GM12878 (cell line): ENCODE measurements around the gene HSP90AA1. TPM values are rescaled to one million over a fixed set of nuclear protein-coding genes. Genes with fewer than 3 reads are reported as not detected.

Experiments
- BMI1 ChIP-seq: fragments of 450-650 bp; IDR thresholded peaks from 2 replicates; pipeline ENCODE4 v1.6.1; 2016; ENCODE audit warnings: mild to moderate bottlenecking, moderate library complexity, borderline replicate concordance
- CBX3 ChIP-seq: fragments of 200-600 bp; sonication (generic); IDR thresholded peaks from 2 replicates; pipeline ENCODE4 v1.6.1; 2016; ENCODE audit warnings: low read depth, borderline replicate concordance
- GABPA ChIP-seq: IDR thresholded peaks from 2 replicates; pipeline ENCODE4 v1.6.1; 2014; ENCODE audit warnings: antibody characterized with exemption, low read depth, mild to moderate bottlenecking, inconsistent platforms
- HDAC6 ChIP-seq: fragments of 200-600 bp; sonication (generic); IDR thresholded peaks from one replicate; pipeline ENCODE4 v1.8.0; 2017; ENCODE audit warnings: antibody characterized with exemption; ENCODE audit not compliant: unreplicated experiment
- IKZF1 ChIP-seq: fragments of 450-650 bp; conservative IDR thresholded peaks from 2 replicates; pipeline ENCODE4 v1.6.1; 2017; ENCODE audit warnings: antibody characterized with exemption, mild to moderate bottlenecking
- IKZF2 ChIP-seq, 2 experiments: fragments of 450-650 bp; IDR thresholded peaks; 2 replicates each; pipeline ENCODE4 v1.6.1; 2017; ENCODE audit warnings: mild to moderate bottlenecking in 2 of 2, moderate library complexity in 2 of 2
- KDM1A ChIP-seq: fragments of 200-600 bp; sonication (generic); IDR thresholded peaks from 2 replicates; pipeline ENCODE4 v1.6.1; 2016; ENCODE audit warnings: borderline replicate concordance
- MEF2B ChIP-seq: fragments of 450-650 bp; IDR thresholded peaks from 2 replicates; pipeline ENCODE4 v1.6.1; 2018; ENCODE audit warnings: mild to moderate bottlenecking, moderate library complexity; ENCODE audit not compliant: partially characterized antibody, poor library complexity, severe bottlenecking
- MYB ChIP-seq: fragments of 150-350 bp; IDR thresholded peaks from 2 replicates; pipeline ENCODE4 v1.6.1; 2014; ENCODE audit warnings: mild to moderate bottlenecking, low read depth, low read length, borderline replicate concordance
- NFXL1 ChIP-seq: fragments of 450-650 bp; IDR thresholded peaks from 2 replicates; pipeline ENCODE4 v1.6.1; 2017; ENCODE audit warnings: antibody characterized with exemption, mild to moderate bottlenecking, borderline replicate concordance
- NR2F1 ChIP-seq: fragments of 450-650 bp; conservative IDR thresholded peaks from 2 replicates; pipeline ENCODE4 v1.6.1; 2017; ENCODE audit warnings: mild to moderate bottlenecking
- NRF1 ChIP-seq: conservative IDR thresholded peaks from 2 replicates; pipeline ENCODE4 v1.6.1; 2011; ENCODE audit warnings: mild to moderate bottlenecking, low read depth, low read length, improper control_type of control experiment
- POLR2AphosphoS5 ChIP-seq: IDR thresholded peaks from 2 replicates; pipeline ENCODE4 v1.6.1; 2011; ENCODE audit warnings: mild to moderate bottlenecking, low read length, inconsistent platforms
- RAD51 ChIP-seq: fragments of 450-650 bp; IDR thresholded peaks from 2 replicates; pipeline ENCODE4 v1.6.1; 2016; ENCODE audit warnings: moderate library complexity, mild to moderate bottlenecking, inconsistent platforms
- SP1 ChIP-seq: IDR thresholded peaks from one replicate; pipeline ENCODE4 v1.6.1; 2011; ENCODE audit warnings: low read depth, low read length
- SREBF2 ChIP-seq: IDR thresholded peaks from 2 replicates; pipeline ENCODE4 v1.6.1; 2012; ENCODE audit warnings: mild to moderate bottlenecking, low read length
- YY1 ChIP-seq: IDR thresholded peaks from 2 replicates; pipeline ENCODE4 v1.6.1; 2011; ENCODE audit warnings: low read depth, mild to moderate bottlenecking, low read length
- ZNF217 ChIP-seq: fragments of 450-650 bp; IDR thresholded peaks from 2 replicates; pipeline ENCODE4 v1.6.1; 2017; ENCODE audit warnings: antibody characterized with exemption, mild to moderate bottlenecking
- ZZZ3 ChIP-seq: IDR thresholded peaks from 2 replicates; pipeline ENCODE4 v1.6.1; 2011; ENCODE audit warnings: low read depth; ENCODE audit not compliant: control insufficient read depth, insufficient read length
- polyA plus RNA-seq, 11 experiments: library from polyadenylated mRNA; depleted of rRNA in 4 of 11; unstranded in 6 of 11; stranded (reverse) in 5 of 11; fragments of >200 nt; fragmentation: Nextera tagmentation in 4 of 11; fragmentation: Illumina TruSeq in 1 of 11; extraction: Ambion mirVana in 4 of 11; extraction: Trizol in 1 of 11; gene quantifications; 1 replicate in 1 of 11; 2 replicates in 10 of 11; pipeline versions ENCODE4 v1.2.1 to v1.2.3, GENCODE V29; 2011 to 2016; ENCODE audit warnings: inconsistent platforms in 2 of 11, missing spikeins in 2 of 11, low read depth in 1 of 11
- total RNA-seq, 4 experiments: library from RNA; depleted of rRNA in 3 of 4; stranded (reverse); fragments of >200 nt in 3 of 4; fragmentation: Illumina TruSeq in 1 of 4; extraction: Trizol in 1 of 4; gene quantifications; 2 replicates each; pipeline versions ENCODE4 v1.2.1 to v1.2.3, GENCODE V29; 2013 to 2021
- TF ChIP-seq, protein P1 (sequence below): fragments of 450-650 bp; IDR thresholded peaks from 2 replicates; pipeline ENCODE4 v1.6.1; 2017; ENCODE audit warnings: mild to moderate bottlenecking, low read depth, inconsistent platforms; ENCODE audit not compliant: poor library complexity, severe bottlenecking
- TF ChIP-seq, protein P2 (sequence below): fragments of 450-650 bp; IDR thresholded peaks from 2 replicates; pipeline ENCODE4 v1.6.1; 2017; ENCODE audit warnings: mild to moderate bottlenecking, moderate library complexity
- TF ChIP-seq, protein P3 (sequence below): IDR thresholded peaks from 2 replicates; pipeline ENCODE4 v1.6.1; 2011; ENCODE audit warnings: borderline replicate concordance, low read depth, mild to moderate bottlenecking, moderate library complexity, mixed read lengths, low read length; ENCODE audit not compliant: insufficient read depth; ENCODE audit errors: extremely low read length
- TF ChIP-seq, protein P4 (sequence below): IDR thresholded peaks from 2 replicates; pipeline ENCODE4 v1.6.1; 2012; ENCODE audit warnings: low read length, inconsistent platforms

The HSP90AA1 gene
- total and polyA plus RNA-seq, 10 of the 15 experiments (the other 5 are each of a cell fraction or from before 2014, with no cell fraction given), result 262 to 1,315 (median 635) TPM

DNA sequence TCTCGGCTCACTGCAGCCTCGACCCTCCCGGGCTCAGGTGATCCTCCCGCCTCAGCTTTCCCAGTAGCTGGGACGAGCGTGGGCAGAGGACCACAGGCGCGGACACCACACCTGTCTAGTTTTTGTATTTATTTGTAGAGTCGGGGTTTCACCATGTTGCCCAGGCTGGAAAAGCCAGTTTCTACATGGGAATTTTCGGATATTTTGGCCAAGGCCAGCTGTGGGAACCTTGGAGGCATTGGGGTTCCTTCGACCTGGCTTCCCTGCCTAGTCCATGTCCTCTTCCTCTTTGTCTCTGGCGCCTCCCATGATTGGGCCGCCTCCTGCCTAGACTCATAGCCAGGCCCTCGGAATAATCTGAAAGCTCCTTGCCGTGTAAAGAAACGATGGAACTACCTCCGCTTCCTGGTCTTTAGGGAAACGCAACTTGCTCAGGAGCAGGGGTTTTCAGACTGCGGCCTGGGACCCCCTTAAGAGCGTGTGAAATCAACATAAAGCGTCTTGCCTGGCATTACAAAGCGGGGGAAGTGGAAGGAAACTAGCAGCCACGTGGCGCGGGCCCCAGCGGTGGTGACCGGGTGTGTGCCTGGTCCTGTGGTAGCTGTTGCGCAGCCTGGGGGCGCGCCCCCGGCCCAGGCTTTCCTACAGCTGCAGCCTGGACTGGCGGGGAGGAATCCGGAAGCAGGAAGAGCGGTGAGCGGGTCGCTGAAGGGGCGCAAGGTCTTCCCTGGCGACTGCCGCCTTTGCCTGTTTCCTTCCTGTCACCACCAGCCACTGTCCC, 1.4 kb upstream of the HSP90AA1 start (continued):
- 0 out of 2 replicates have a peak, but pooled peaks have one; percentile 36 for TF ChIP-seq GABPA
- TF ChIP-seq HDAC6, result no peak
- TF ChIP-seq YY1, result 0 out of 2 replicates have a peak, but pooled peaks have one; percentile 4
- TF ChIP-seq, protein P1, sequence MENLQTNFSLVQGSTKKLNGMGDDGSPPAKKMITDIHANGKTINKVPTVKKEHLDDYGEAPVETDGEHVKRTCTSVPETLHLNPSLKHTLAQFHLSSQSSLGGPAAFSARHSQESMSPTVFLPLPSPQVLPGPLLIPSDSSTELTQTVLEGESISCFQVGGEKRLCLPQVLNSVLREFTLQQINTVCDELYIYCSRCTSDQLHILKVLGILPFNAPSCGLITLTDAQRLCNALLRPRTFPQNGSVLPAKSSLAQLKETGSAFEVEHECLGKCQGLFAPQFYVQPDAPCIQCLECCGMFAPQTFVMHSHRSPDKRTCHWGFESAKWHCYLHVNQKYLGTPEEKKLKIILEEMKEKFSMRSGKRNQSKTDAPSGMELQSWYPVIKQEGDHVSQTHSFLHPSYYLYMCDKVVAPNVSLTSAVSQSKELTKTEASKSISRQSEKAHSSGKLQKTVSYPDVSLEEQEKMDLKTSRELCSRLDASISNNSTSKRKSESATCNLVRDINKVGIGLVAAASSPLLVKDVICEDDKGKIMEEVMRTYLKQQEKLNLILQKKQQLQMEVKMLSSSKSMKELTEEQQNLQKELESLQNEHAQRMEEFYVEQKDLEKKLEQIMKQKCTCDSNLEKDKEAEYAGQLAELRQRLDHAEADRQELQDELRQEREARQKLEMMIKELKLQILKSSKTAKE, result no peak
- no peak for TF ChIP-seq SP1
- TF ChIP-seq RAD51, result peak; percentile 18; the same call in 1 of the 2 replicates
- TF ChIP-seq ZNF217, result no peak
- TF ChIP-seq BMI1, result no peak
- no peak for TF ChIP-seq CBX3
- peak; percentile 84 for TF ChIP-seq IKZF1
- peak in 1 of 2 experiments; percentile 65; a peak in 1 of 4 replicates for TF ChIP-seq IKZF2 (IDR thresholded peaks at IDR 0.05)
- no peak for TF ChIP-seq SREBF2
- peak; percentile 62; the same call in 1 of the 2 replicates for TF ChIP-seq POLR2AphosphoS5
- peak; percentile 57 for TF ChIP-seq MEF2B
- 0 out of 2 replicates have a peak, but pooled peaks have one; percentile 33 for TF ChIP-seq NR2F1
- TF ChIP-seq, protein P2, sequence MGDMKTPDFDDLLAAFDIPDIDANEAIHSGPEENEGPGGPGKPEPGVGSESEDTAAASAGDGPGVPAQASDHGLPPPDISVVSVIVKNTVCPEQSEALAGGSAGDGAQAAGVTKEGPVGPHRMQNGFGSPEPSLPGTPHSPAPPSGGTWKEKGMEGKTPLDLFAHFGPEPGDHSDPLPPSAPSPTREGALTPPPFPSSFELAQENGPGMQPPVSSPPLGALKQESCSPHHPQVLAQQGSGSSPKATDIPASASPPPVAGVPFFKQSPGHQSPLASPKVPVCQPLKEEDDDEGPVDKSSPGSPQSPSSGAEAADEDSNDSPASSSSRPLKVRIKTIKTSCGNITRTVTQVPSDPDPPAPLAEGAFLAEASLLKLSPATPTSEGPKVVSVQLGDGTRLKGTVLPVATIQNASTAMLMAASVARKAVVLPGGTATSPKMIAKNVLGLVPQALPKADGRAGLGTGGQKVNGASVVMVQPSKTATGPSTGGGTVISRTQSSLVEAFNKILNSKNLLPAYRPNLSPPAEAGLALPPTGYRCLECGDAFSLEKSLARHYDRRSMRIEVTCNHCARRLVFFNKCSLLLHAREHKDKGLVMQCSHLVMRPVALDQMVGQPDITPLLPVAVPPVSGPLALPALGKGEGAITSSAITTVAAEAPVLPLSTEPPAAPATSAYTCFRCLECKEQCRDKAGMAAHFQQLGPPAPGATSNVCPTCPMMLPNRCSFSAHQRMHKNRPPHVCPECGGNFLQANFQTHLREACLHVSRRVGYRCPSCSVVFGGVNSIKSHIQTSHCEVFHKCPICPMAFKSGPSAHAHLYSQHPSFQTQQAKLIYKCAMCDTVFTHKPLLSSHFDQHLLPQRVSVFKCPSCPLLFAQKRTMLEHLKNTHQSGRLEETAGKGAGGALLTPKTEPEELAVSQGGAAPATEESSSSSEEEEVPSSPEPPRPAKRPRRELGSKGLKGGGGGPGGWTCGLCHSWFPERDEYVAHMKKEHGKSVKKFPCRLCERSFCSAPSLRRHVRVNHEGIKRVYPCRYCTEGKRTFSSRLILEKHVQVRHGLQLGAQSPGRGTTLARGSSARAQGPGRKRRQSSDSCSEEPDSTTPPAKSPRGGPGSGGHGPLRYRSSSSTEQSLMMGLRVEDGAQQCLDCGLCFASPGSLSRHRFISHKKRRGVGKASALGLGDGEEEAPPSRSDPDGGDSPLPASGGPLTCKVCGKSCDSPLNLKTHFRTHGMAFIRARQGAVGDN, result peak; percentile 87
- TF ChIP-seq MYB, result no peak
- TF ChIP-seq, protein P3, sequence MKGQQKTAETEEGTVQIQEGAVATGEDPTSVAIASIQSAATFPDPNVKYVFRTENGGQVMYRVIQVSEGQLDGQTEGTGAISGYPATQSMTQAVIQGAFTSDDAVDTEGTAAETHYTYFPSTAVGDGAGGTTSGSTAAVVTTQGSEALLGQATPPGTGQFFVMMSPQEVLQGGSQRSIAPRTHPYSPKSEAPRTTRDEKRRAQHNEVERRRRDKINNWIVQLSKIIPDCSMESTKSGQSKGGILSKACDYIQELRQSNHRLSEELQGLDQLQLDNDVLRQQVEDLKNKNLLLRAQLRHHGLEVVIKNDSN, result peak; percentile 55
- TF ChIP-seq KDM1A, result no peak
- no peak for TF ChIP-seq ZZZ3
- no peak for TF ChIP-seq NRF1
- TF ChIP-seq, protein P4, sequence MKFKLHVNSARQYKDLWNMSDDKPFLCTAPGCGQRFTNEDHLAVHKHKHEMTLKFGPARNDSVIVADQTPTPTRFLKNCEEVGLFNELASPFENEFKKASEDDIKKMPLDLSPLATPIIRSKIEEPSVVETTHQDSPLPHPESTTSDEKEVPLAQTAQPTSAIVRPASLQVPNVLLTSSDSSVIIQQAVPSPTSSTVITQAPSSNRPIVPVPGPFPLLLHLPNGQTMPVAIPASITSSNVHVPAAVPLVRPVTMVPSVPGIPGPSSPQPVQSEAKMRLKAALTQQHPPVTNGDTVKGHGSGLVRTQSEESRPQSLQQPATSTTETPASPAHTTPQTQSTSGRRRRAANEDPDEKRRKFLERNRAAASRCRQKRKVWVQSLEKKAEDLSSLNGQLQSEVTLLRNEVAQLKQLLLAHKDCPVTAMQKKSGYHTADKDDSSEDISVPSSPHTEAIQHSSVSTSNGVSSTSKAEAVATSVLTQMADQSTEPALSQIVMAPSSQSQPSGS, result no peak
- no peak for TF ChIP-seq NFXL1
